Sigmoid colon (tissue), 7 donors: ENCODE measurements around the gene KASH5. TPM values are rescaled to one million over a fixed set of nuclear protein-coding genes. Genes with fewer than 3 reads are reported as not detected.

Experiments used
- DNase-seq: peaks from one replicate; pipeline ENCODE4 v3.0.0-alpha.2; 2019
- H3K27ac ChIP-seq, 4 donors: fragments of 200-600 bp; sonication (generic); one replicate each; pipeline ENCODE4 v1.5.1; 2016 to 2019; ENCODE audit warnings: mild to moderate bottlenecking in 1 of 4
- H3K27me3 ChIP-seq, 3 donors: fragments of 200-600 bp; sonication (generic); one replicate each; pipeline ENCODE4 v1.5.1; 2019; ENCODE audit warnings: mild to moderate bottlenecking in 1 of 3
- H3K36me3 ChIP-seq, 4 donors: fragments of 200-600 bp; sonication (generic); one replicate each; pipeline ENCODE4 v1.5.1; 2016 to 2019
- H3K4me1 ChIP-seq, 4 donors: fragments of 200-600 bp; sonication (generic); one replicate each; pipeline ENCODE4 v1.5.1; 2017 to 2019
- H3K4me3 ChIP-seq, 4 donors: fragments of 200-600 bp; sonication (generic); one replicate each; pipeline ENCODE4 v1.5.1; 2017 to 2019; ENCODE audit warnings: mild to moderate bottlenecking in 2 of 4, moderate library complexity in 1 of 4
- H3K9me3 ChIP-seq, 4 donors: fragments of 200-600 bp in 3 of 4; sonication (generic) in 3 of 4; one replicate each; pipeline versions ENCODE4 v1.5.1 to v1.6.1; 2013 to 2019
- EP300 ChIP-seq, 4 donors: sonication (generic); formaldehyde crosslinking; IDR thresholded peaks; one replicate each; pipeline ENCODE4 v1.6.1; 2017; ENCODE audit warnings: antibody characterized with exemption in 4 of 4
- POLR2A ChIP-seq, 2 donors: fragments of 450-650 bp; IDR thresholded peaks; one replicate each; pipeline ENCODE4 v1.6.1; 2016; ENCODE audit warnings: antibody characterized with exemption in 2 of 2, mild to moderate bottlenecking in 2 of 2, moderate library complexity in 2 of 2
- POLR2AphosphoS5 ChIP-seq, 4 donors: sonication (generic); formaldehyde crosslinking; IDR thresholded peaks; one replicate each; pipeline ENCODE4 v1.6.1; 2017; ENCODE audit warnings: antibody characterized with exemption in 4 of 4
- WGBS, 2 donors: extraction: QIAGEN DNeasy Blood & Tissue Kit; methylation state at CpG; one replicate each; pipeline ENCODE4 v1.1.7; 2013; 5-methylcytosine and 5-hydroxymethylcytosine counted together
- intact Hi-C: fragments of 100-400 bp; cut with DNase I; formaldehyde crosslinking; loops from one replicate; pipeline ENCODE4 v1.15.1; 2023
- polyA plus RNA-seq, 3 donors: library from polyadenylated mRNA; stranded (reverse); fragments of 200-250 nt; gene quantifications; one replicate each; pipeline ENCODE4 v1.2.3, GENCODE V29; 2013
- total RNA-seq, 4 donors: library from RNA; depleted of rRNA; stranded (reverse); fragments of >200 nt; gene quantifications; one replicate each; pipeline ENCODE4 v1.1.0, GENCODE V29; 2016
- TF ChIP-seq, protein P1 (sequence below), 4 experiments: fragments of 450-650 bp in 3 of 4; fragments of 200-600 bp in 1 of 4; IDR thresholded peaks; one replicate each; pipeline ENCODE4 v1.5.1; 2016 to 2019; ENCODE audit warnings: antibody characterized with exemption in 4 of 4, mild to moderate bottlenecking in 3 of 4, moderate library complexity in 2 of 4
- donor health status: healthy with polysubstance abuse.
- donor health status: Bipolar disorder and iron deficiency.
- donor health status: healthy.

KASH5 gene
- total and polyA plus RNA-seq, 7 donors: 0.04 TPM; not detected in 6

DNA sequence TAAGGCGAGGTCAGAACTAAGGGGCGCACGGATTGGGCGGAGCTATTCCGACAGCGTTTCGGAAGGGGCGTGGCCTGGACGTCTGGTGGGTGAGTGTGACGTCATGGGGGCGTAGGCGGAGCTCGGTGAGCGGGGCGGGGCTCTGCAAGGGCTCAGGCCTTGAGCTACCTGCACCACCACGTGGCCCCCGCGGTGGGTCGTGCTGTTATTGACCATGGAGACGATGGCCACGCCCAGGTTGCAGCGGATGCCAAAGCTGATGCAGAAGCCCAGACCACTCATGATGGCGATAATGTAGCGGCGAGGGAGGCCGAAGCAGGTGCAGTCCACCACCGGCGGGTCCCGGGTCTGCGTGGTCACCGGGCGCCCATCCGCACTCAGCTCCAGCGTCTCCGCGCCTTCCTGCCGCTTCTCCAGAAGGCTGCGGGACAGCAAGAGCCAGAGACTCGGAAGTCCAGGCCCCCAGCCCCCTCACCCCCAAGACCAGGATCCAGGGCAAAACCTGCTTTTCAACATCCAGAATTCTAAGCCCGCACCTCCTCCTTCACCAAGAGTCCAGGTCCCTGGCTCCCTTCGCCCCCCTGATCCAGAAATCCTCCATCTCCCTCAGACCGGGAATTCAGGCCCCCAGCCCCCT lies 48.5 kb downstream of the KASH5 start:
- H3K36me3 ChIP-seq: no peaks in the 10 kb centered on the region
- H3K27me3 ChIP-seq: peaks cover 51 to 100% (median 97%) of the 10 kb centered on the region in 3 donors
- no peak for TF ChIP-seq POLR2AphosphoS5 (IDR thresholded peaks at IDR 0.05)
- TF ChIP-seq, protein P1, sequence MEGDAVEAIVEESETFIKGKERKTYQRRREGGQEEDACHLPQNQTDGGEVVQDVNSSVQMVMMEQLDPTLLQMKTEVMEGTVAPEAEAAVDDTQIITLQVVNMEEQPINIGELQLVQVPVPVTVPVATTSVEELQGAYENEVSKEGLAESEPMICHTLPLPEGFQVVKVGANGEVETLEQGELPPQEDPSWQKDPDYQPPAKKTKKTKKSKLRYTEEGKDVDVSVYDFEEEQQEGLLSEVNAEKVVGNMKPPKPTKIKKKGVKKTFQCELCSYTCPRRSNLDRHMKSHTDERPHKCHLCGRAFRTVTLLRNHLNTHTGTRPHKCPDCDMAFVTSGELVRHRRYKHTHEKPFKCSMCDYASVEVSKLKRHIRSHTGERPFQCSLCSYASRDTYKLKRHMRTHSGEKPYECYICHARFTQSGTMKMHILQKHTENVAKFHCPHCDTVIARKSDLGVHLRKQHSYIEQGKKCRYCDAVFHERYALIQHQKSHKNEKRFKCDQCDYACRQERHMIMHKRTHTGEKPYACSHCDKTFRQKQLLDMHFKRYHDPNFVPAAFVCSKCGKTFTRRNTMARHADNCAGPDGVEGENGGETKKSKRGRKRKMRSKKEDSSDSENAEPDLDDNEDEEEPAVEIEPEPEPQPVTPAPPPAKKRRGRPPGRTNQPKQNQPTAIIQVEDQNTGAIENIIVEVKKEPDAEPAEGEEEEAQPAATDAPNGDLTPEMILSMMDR (IDR thresholded peaks at IDR 0.05): no peak
- TF ChIP-seq POLR2A (IDR thresholded peaks at IDR 0.05): no peak
- no peak for TF ChIP-seq EP300 (IDR thresholded peaks at IDR 0.05)
- H3K9me3 ChIP-seq: no peaks in the 10 kb centered on the region
- H3K27ac ChIP-seq: no peak overlapping the region
- 13 to 17% methylated on average over 42 of the region's 42 CpGs for WGBS, 2 donors
- peaks cover 0 to 6% (median 2%) of the 10 kb centered on the region in 4 donors for H3K4me1 ChIP-seq
- intact Hi-C loops: no loop called here
- H3K4me3 ChIP-seq: no peak overlapping the region
- DNase-seq: no peak

DNA sequence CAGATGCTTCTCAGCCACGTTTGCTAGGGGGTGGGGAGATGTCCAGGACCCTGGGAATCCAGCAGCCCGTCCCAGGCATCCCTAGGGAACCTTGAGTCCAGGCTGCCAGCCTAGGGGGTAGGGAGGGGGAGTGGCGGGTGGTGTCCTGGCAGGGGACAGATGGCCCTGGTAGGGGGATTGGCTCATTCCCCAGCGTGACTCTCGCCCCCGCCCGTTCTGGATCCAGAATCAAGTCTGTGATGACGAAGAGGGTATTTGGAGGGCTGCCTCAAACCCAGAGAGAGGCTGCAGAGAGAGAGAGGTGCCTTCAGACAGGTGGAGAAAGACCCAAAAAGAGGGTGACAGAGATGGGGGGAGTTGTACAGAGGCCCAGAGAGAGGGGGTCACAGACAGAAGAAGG lies 49.2 kb downstream of the KASH5 start:
- Histone ChIP-seq H3K9me3 (no peaks in the 10 kb centered on the region), H3K27ac (no peak overlapping the region), H3K4me1 (peaks cover 0 to 13% (median 7%) of the 10 kb centered on the region in 4 donors), H3K36me3 (no peaks in the 10 kb centered on the region), H3K4me3 (no peak overlapping the region), H3K27me3 (peaks cover 49 to 100% (median 97%) of the 10 kb centered on the region in 3 donors)
- 15 to 17% methylated on average over 8 of the region's 8 CpGs for WGBS, 2 donors
- TF ChIP-seq, protein P1 (IDR thresholded peaks at IDR 0.05): no peak
- TF ChIP-seq POLR2A (IDR thresholded peaks at IDR 0.05) (no peak), POLR2AphosphoS5 (IDR thresholded peaks at IDR 0.05) (no peak), EP300 (IDR thresholded peaks at IDR 0.05) (no peak)
- intact Hi-C loops: no loop called here
- DNase-seq: no peak

DNA sequence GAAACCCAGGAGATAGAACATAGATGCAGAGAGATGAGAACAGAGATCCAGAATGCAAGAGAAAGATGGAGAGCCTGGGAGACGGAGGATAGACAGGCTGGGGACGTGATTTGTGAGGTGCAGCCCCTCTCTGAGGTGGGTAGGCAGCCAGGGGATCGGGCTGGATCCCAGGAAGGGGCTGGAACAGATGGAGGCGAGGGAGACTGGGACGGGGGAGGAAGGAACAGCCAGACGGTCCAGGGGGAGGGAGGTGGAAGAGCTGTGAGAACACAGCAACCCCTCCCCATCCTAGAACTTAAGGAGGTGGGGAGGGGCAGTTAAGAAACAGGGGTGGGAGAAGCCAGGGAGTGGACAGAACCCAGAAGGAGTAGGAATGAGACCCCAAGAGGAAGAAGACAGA lies 50.2 kb downstream of the KASH5 start:
- Histone ChIP-seq H3K9me3 (no peaks in the 10 kb centered on the region), H3K4me1 (peaks cover 0 to 23% (median 16%) of the 10 kb centered on the region in 4 donors), H3K36me3 (no peaks in the 10 kb centered on the region), H3K27ac (no peak overlapping the region), H3K4me3 (no peak overlapping the region), H3K27me3 (peaks cover 42 to 100% (median 94%) of the 10 kb centered on the region in 3 donors)
- intact Hi-C loops: no loop called here
- TF ChIP-seq EP300 (IDR thresholded peaks at IDR 0.05): no peak
- TF ChIP-seq POLR2A (IDR thresholded peaks at IDR 0.05): no peak
- TF ChIP-seq POLR2AphosphoS5 (IDR thresholded peaks at IDR 0.05): no peak
- TF ChIP-seq, protein P1 (IDR thresholded peaks at IDR 0.05): no peak
- 11 to 14% methylated on average over 6 of the region's 6 CpGs for WGBS, 2 donors
- no peak for DNase-seq

DNA sequence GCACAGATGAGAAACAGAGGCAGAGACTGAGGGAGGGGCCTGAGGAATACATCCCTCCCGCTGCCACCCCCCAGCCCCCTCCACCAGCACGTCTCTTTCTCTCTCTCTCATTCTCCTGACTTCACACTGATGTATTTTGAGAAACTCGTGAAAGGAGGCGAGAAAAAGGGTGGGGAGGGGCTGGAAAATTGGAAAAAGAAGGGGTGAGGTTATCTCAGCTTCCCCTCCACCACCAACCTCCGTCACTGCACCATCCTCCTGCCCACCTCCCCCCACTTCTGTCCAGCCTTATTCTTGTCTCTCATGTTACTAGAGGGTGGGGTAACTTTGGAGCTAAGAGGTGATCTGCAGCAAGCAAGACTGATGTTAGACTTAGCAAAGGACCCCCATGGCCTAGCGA lies 51.8 kb downstream of the KASH5 start:
- DNase-seq: no peak
- Histone ChIP-seq H3K4me3 (no peak overlapping the region), H3K27me3 (peaks cover 28 to 84% (median 78%) of the 10 kb centered on the region in 3 donors), H3K36me3 (no peaks in the 10 kb centered on the region), H3K27ac (no peak overlapping the region), H3K4me1 (peaks cover 0 to 24% (median 17%) of the 10 kb centered on the region in 4 donors), H3K9me3 (no peaks in the 10 kb centered on the region)
- intact Hi-C loops: loop anchor here (5.0 kb wide), 1 partner anchor 173 kb away; no protein-coding TSS in a partner anchor
- WGBS, 2 donors: 35 to 52% methylated on average over 6 of the region's 6 CpGs
- TF ChIP-seq, protein P1 (IDR thresholded peaks at IDR 0.05): no peak
- TF ChIP-seq EP300 (IDR thresholded peaks at IDR 0.05): no peak
- TF ChIP-seq POLR2A (IDR thresholded peaks at IDR 0.05): no peak
- no peak for TF ChIP-seq POLR2AphosphoS5 (IDR thresholded peaks at IDR 0.05)
